Fibroblast of skin of back (primary cell): ENCODE results near the gene ERVFRD-1.
A peak's percentile ranks its signal among the peaks of the same experiment; 100 is the strongest.
"Not testable (repeated sequence)": the region's sequence is repeated elsewhere in the genome, so short reads cannot be mapped to it uniquely, and the experiment has no call there.

Experiments
- DNase-seq: peaks from one replicate; pipeline ENCODE4 v3.0.0-alpha.2; 2013

ERVFRD-1 gene

GRCh38 chr6:11087141-11087812 lies 24.2 kb downstream of the ERVFRD-1 start:
- not testable (repeated sequence) for DNase-seq

DNA sequence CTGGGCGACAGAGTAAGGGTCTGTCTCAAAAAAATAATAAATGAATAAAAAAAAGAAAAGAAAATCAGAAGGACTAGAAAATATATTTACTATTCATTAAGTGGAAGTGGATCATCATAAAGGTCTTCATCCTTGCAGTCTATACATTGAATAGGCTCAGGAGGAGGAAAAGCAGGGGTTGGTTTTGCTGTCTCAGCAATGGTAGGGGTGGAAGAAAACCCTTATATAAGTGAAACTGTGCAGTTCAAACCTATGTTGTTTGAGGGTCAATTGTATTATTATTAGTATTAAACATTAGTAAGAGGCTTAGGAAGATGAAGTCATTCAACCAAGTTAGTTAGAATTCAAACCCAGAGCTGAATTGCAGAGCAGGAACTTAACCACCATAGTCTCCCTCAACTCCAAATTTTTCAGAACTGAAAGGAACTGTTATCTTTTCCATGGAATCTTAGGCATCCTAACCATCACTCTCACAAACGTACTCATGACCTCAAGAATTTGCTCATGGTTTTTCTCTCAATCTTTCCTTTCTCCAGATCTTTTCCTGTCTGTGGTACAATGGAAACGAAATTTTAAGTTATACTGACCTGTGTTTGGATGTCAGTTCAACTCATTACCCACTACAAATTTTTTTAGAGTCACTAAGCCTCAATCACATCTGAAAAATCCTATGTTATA lies 25.6 kb downstream of the ERVFRD-1 start:
- DNase-seq = peak; percentile 87

GRCh38 chr6:11083956-11084355 lies 27.6 kb downstream of the ERVFRD-1 start:
- no peak for DNase-seq

- peak; percentile 71 for DNase-seq
These were observed 28.0 kb downstream of the ERVFRD-1 start for GRCh38 chr6:11083491-11083890.

GRCh38 chr6:11080296-11080695 lies 31.2 kb downstream of the ERVFRD-1 start:
- peak; percentile 9 for DNase-seq

DNA sequence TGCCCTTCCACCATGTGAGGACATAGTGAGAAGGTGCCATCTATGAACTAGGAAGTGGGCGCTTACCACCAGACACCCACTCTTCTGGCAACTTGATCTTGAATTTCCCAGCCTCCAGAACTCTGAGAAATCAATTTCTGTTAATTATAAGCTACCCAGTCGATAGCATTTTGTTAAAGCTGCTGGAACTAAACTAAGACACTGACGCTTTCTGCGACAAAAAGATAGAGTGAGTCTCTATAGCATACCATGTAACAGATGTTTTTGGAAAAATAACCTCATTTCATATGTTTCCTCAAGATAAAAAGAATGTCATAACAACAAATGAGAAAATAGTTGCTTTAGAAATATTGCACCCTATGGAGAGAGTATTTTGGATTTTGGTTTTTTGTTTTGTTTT lies 33.3 kb downstream of the ERVFRD-1 start:
- no peak for DNase-seq

- DNase-seq = no peak
These were observed 35.0 kb downstream of the ERVFRD-1 start for GRCh38 chr6:11076540-11076939.

DNA sequence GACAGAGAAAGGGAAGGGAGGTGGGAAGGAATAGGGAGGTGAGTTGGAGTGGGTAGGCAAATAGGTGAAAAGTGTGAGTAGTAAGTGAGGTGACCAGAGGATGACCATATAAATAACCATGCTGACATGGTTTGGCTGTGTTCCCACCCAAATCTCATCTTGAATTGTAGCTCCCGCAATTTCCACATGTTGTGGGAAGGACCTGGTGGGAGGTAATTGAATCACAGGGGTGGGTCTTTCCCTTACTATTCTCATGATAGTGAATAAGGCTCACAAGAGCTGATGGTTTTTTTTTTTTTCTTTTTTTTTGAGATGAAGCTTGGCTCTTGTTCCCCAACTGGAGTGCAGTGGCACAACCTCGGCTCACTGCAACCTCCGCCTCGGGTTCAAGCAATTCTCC lies 39.4 kb downstream of the ERVFRD-1 start:
- no peak for DNase-seq

DNA sequence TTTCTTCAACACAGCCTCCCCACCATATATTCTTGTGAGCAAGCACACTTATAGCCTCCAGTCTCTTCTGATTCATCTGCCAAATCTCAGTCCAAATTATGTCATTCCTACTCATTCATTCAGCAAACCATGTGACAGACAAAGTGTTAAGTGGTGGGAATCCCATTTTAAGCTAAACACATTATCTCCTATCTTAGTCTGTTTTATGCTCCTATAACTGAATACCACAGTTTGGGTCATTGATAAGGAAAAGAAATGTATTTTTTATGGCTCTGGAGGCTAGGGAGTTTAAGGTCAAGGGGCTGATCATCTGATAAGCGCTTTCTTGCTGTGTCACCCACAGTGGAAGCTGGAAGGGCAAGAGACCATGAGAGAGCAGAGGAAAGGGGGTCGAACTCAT lies 41.8 kb downstream of the ERVFRD-1 start:
- DNase-seq = no peak

- no peak for DNase-seq
These were observed 44.2 kb downstream of the ERVFRD-1 start for GRCh38 chr6:11067348-11067747.

GRCh38 chr6:11066505-11067347 lies 44.8 kb downstream of the ERVFRD-1 start:
- no peak for DNase-seq

DNA sequence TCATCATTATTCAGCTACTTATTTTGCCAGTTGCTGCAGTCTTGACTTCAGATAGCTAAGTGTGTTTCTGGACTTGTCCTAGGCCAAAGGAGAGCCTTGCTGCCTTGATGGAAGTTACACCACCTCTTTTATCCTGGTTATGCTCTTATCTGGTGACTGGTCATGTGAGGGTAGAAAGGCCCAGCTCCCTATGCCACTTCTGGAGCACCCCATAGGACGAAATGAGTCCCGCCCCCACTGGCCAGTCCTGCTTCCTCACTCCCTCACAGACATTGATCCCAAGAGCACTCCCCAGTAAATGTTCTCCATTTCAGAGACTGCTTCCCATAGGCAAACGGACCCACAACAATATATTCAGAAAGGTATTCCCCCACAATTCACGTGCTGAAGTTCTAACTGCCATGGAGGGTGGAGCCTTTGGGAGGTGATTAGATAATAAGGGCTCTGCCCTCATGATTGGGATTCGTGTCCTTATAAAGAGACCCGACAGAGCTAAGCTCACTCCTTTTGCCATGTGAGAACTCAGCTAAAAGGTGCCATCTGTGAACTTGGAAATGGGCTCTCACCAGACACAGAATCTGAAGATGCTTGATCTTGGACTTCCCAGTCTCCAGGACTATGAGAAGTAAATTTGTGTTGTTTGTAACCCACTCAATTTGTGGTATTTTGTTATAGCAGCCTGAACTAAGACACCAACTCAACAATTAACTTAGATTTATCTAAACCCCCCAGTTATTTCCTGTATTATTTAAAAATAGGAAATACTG lies 45.9 kb downstream of the ERVFRD-1 start:
- no peak for DNase-seq

DNA sequence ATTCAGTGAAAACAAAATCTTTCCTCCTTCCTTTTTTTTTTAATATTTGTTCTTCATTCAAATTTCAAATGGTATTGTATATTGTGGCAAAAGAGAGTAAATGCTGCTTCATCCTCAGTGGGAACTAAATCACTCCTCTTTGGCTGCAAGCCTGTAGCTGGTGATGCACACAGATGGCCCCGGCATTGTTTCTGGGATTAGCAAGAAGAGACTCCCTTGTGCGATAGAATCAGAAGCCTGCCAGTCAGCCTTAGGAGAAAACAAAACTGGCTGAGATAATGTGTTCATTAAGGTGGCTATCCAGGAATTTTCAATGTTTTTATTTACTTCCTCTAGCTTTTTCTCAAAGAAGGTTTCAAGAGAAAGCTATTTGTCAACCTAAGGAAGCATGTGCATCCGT lies 46.7 kb downstream of the ERVFRD-1 start:
- DNase-seq = no peak

- no peak for DNase-seq
These were observed 48.8 kb downstream of the ERVFRD-1 start for GRCh38 chr6:11062715-11063114.

DNA sequence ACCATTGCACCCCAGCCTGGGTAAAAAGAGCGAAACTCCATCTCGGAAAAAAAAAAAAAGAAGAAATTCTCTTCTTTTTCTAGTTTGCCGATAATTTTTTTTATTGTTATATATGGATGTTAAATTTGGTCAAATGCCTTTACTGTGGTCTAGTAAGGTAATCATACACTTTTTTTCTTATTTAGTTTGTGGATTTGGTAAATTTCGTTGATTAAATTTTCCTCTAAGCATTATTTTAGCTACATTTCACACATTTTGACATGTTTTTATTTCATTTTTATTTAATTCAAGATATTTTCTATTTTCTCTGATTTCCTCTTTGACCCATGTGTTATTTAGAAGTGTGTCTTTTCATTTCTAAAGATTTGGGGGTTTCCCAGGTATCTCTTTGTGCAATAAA lies 49.4 kb downstream of the ERVFRD-1 start:
- DNase-seq = no peak

DNA sequence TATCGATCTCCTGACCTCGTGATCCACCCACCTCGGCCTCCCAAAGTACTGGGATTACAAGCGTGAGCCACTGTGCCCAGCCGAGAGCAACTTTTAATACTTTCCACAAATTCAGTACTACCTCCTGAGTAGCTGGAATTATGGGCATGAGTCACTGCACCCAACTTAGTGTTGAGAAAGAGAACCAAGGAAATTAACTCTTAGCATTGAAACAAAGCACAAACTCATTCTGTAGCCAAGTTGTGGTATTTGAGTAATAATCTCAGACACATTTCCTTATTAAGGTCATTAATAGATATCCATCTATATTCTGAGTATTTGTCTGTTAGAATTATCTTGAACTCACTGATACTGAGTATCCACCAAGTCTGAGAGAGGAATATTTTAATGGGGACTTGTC lies 53.1 kb downstream of the ERVFRD-1 start:
- no peak for DNase-seq

GRCh38 chr6:11056871-11057270 lies 54.7 kb downstream of the ERVFRD-1 start:
- DNase-seq = no peak

DNA sequence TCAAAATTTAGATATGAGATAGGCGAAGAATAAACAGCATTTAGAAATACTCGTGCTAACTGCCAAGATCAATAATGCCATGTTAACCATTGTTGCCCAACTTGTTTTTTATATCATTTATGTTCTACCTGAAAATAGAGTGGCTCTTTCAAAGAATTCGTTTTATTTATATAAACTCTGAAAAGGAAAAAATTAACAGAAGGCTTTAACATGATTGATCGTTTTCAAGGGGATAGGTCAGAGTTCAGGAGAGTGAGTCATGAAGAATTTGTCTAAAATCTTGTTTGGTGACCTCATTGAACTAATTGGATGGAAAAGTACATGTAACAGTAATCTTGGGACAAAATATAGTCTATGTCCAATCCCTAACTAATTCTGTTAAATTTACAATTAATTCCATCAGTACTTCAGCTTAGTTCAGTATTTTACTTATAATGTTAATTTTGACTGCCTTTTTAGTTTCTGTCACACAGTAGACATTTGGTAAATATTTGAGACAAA lies 56.3 kb downstream of the ERVFRD-1 start:
- no peak for DNase-seq

- DNase-seq = peak; percentile 48
These were observed 56.8 kb downstream of the ERVFRD-1 start for GRCh38 chr6:11054722-11055121.

- DNase-seq = no peak
These were observed 58.2 kb downstream of the ERVFRD-1 start for GRCh38 chr6:11053307-11053706.
